Common myeloid progenitor, CD34-positive (primary cell): ENCODE measurements around the gene EHD3.

ENCODE experiments used
- CTCF ChIA-PET: fragments of 350-600 bp; sonication (Branson Sonifier 250); formaldehyde crosslinking; loops from one replicate; lab custom pipeline; 2021; ENCODE audit warnings: antibody characterized with exemption; lab: Charles Lee
- POLR2A ChIA-PET: fragments of 350-600 bp; sonication (Branson Sonifier 250); formaldehyde crosslinking; loops from one replicate; lab custom pipeline; 2021; ENCODE audit warnings: antibody characterized with exemption; lab: Charles Lee
- DNase-seq, 3 donors: peaks; one replicate each; pipeline versions ENCODE4 v3.0.0 to v3.0.0-alpha.2; 2013
- H3K27ac ChIP-seq, 2 experiments: 1 replicate in 1 of 2; 2 replicates in 1 of 2; pipeline ENCODE4 v1.7.0; 2013; ENCODE audit warnings: inconsistent platforms in 2 of 2, low read length in 2 of 2, mild to moderate bottlenecking in 2 of 2, low read depth in 1 of 2, moderate library complexity in 1 of 2; ENCODE audit not compliant: severe bottlenecking in 2 of 2, insufficient read depth in 1 of 2, poor library complexity in 1 of 2
- H3K27me3 ChIP-seq, 5 experiments: replicated peaks in 2 of 5; 1 replicate in 3 of 5; 2 replicates in 2 of 5; pipeline versions ENCODE4 v1.6.1 to v1.7.0; 2013; ENCODE audit warnings: low read length in 4 of 5, mild to moderate bottlenecking in 2 of 5, moderate library complexity in 2 of 5, inconsistent platforms in 1 of 5; ENCODE audit not compliant: insufficient read depth in 5 of 5, control insufficient read depth in 4 of 5
- H3K36me3 ChIP-seq, 4 experiments: 1 replicate in 2 of 4; 2 replicates in 2 of 4; pipeline versions ENCODE4 v1.6.1 to v1.7.0; 2013; ENCODE audit warnings: low read length in 3 of 4, control low read depth in 1 of 4, mild to moderate bottlenecking in 1 of 4; ENCODE audit not compliant: control insufficient read depth in 4 of 4, insufficient read depth in 4 of 4
- H3K4me1 ChIP-seq, 4 experiments: 1 replicate in 3 of 4; 2 replicates in 1 of 4; pipeline versions ENCODE4 v1.6.1 to v1.7.1; 2013; ENCODE audit warnings: low read length in 3 of 4, mild to moderate bottlenecking in 3 of 4, control low read depth in 1 of 4, inconsistent platforms in 1 of 4, moderate library complexity in 1 of 4; ENCODE audit not compliant: control insufficient read depth in 4 of 4, insufficient read depth in 4 of 4; ENCODE audit errors: control extremely low read depth in 1 of 4
- H3K4me3 ChIP-seq, 7 experiments: 1 replicate in 4 of 7; 2 replicates in 3 of 7; pipeline versions ENCODE4 v1.5.1 to v1.7.0; 2013; ENCODE audit warnings: mild to moderate bottlenecking in 7 of 7, low read length in 6 of 7, moderate library complexity in 6 of 7, inconsistent platforms in 2 of 7, low read depth in 2 of 7, control low read depth in 1 of 7; ENCODE audit not compliant: insufficient read depth in 4 of 7, control insufficient read depth in 1 of 7; ENCODE audit errors: extremely low read depth in 1 of 7
- H3K9me3 ChIP-seq, 5 experiments: 1 replicate in 4 of 5; 2 replicates in 1 of 5; pipeline versions ENCODE4 v1.6.1 to v1.7.1; 2013; ENCODE audit warnings: low read length in 4 of 5, mild to moderate bottlenecking in 2 of 5, inconsistent platforms in 1 of 5, low read depth in 1 of 5, moderate library complexity in 1 of 5; ENCODE audit not compliant: control insufficient read depth in 4 of 5, insufficient read depth in 2 of 5; ENCODE audit errors: control extremely low read depth in 1 of 5
- WGBS: methylation state at CpG from one replicate; pipeline ENCODE4 v1.1.5; 2013; ENCODE audit not compliant: insufficient coverage; 5-methylcytosine and 5-hydroxymethylcytosine counted together

The EHD3 gene

DNA sequence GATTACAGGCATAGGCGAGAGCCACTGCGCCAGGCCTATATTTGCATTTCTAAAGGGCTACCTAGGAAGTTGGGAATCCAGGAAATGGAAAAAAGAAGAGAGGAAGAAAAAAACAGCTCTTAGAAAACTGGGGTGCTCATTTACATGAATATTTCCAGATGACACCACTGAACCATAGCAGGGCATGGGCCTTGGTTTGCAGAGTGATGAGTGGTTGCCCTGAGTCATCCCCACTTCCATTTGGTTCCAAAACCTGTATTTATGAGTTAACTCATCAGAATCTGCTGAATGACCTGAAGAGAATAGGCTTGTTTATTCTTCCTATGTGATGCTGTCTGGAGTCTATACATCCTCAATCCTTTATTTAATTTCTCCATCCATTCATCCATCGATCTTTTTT lies 36.2 kb downstream of the EHD3 start:
- DNase-seq, result no peak
- Histone ChIP-seq H3K27me3 (no peaks in the 10 kb centered on the region), H3K4me1 (no peaks in the 10 kb centered on the region), H3K27ac (no peak overlapping the region), H3K4me3 (no peak overlapping the region), H3K36me3 (peaks cover 0 to 9% (median 4%) of the 10 kb centered on the region in 4 experiments), H3K9me3 (no peaks in the 10 kb centered on the region)
- WGBS, result no CpG with 5 or more reads among the region's 3 CpGs
- CTCF ChIA-PET, result interaction anchor here (1.4 kb wide), 1 partner anchor 63 kb away, joined by 3 read pairs; no protein-coding TSS in a partner anchor
- POLR2A ChIA-PET, result no interaction called here

DNA sequence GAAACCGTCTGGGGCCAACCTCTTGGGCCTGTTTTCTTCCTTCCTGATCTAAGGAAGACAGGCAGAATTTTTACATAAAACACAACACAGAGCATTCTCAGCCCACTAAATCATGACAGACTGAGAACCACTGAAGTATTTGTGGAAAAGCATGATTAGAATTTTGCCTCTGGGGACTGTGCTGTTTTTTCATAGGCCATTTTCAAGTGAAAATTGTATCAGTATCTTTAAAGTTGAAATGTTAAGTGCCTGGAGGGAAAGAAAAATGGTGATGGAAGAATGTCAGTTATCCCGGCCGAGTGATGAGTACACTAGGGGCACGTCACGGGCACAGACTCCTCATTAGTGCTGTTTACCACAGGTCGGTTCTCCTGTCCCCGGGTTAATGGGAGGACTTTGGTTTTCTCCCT lies 36.9 kb downstream of the EHD3 start:
- ChIA-PET POLR2A (no interaction called here), CTCF (interaction anchor here (1.4 kb wide), 1 partner anchor 63 kb away, joined by 3 read pairs; no protein-coding TSS in a partner anchor)
- H3K9me3 ChIP-seq, result no peaks in the 10 kb centered on the region
- H3K27me3 ChIP-seq, result no peaks in the 10 kb centered on the region
- WGBS, result 89% methylated on average over 5 of the region's 7 CpGs
- peaks cover 0 to 9% (median 4%) of the 10 kb centered on the region in 4 experiments for H3K36me3 ChIP-seq
- H3K4me3 ChIP-seq, result no peak overlapping the region
- DNase-seq, result no peak
- H3K4me1 ChIP-seq, result no peaks in the 10 kb centered on the region
- no peak overlapping the region for H3K27ac ChIP-seq

DNA sequence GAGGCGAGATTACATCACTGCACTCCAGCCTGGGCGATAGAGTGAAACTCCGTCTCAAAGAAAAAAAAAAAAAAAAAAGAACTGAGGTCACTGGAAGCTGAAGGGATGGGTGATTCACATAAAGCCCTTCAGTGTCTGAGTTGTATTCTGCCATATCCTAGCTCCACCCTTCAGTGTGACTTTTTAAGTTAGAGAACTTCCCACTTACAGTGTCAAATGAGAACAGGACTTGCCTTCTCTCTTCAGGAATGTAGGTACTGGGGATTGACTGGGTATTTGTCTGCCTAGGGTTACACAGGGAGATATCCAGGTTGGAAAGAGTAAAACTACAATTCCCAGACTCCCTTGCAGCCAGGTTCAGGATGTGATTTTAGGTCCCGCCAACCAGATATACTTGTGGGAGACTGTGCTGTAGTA lies 37.9 kb downstream of the EHD3 start:
- no peak for DNase-seq
- 100% methylated on average over 2 of the region's 4 CpGs for WGBS
- Histone ChIP-seq H3K27ac (no peak overlapping the region), H3K4me1 (no peaks in the 10 kb centered on the region), H3K36me3 (peaks cover 0 to 2% (median 0%) of the 10 kb centered on the region in 4 experiments), H3K27me3 (no peaks in the 10 kb centered on the region), H3K9me3 (no peaks in the 10 kb centered on the region), H3K4me3 (no peak overlapping the region)
- ChIA-PET CTCF (no interaction called here), POLR2A (no interaction called here)

DNA sequence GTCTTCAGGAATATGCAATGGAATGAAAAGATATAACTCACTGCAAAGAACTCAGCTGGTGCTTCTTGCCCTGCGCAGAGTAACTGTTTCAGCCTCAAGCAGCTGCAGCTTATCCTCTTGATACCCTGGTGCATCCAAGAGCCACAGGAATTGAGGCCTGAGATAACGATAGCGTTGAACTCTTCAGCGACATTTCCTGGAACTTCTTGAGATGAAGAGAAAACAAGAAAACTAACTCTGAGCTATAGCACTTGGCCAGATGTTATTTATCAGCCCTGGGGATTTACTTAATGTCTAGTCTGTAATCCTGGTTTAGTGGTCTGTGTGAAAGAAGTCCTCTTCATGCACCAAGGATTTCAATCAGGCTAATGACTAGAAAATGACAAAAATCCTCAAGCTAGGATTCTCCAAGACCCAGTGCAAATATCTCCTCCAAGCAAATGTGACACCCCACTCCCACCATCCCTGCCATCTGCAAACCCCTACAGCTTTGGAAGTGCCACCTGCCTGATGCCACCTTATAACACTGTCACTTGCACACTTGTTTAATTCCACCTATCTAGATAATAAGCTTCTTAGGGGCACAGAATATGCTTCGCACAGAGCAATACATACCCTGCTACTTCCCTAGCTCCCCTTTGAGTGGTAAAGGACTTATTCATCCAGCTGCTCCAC lies 40.6 kb downstream of the EHD3 start:
- WGBS, result 96% methylated on average over 2 of the region's 5 CpGs
- no peak overlapping the region for H3K4me3 ChIP-seq
- ChIA-PET POLR2A (interaction anchor here (0.6 kb wide), 1 partner anchor 1129 kb away, joined by 3 read pairs; no protein-coding TSS in a partner anchor), CTCF (interaction anchor here (0.8 to 1.4 kb wide), 3 partner anchors 11 to 21 kb away, joined by 3 read pairs; no protein-coding TSS in a partner anchor)
- H3K36me3 ChIP-seq, result no peaks in the 10 kb centered on the region
- H3K4me1 ChIP-seq, result no peaks in the 10 kb centered on the region
- no peak overlapping the region for H3K27ac ChIP-seq
- H3K27me3 ChIP-seq, result no peaks in the 10 kb centered on the region
- no peak for DNase-seq
- H3K9me3 ChIP-seq, result no peaks in the 10 kb centered on the region

DNA sequence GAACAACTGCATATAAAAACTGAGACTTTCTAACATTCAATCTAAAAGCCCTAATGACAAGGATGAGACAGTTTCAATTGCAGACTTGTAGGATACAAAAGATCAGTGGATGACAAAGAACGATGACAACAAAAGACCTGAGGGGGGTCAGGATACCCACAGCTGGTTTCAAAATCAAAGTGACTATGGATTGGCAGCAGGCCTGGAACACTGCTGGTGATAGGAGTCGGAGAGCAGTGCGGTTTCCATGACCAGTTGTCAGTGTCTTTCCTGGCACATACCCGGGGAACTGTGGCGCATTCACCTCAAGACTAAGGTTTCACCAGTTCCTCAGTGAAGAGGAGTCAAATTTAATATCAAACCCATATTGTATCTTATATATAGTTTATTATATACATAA lies 42.0 kb downstream of the EHD3 start:
- DNase-seq, result no peak
- no peaks in the 10 kb centered on the region for H3K36me3 ChIP-seq
- H3K4me3 ChIP-seq, result no peak overlapping the region
- 100% methylated on average over 3 of the region's 5 CpGs for WGBS
- POLR2A ChIA-PET, result no interaction called here
- H3K9me3 ChIP-seq, result no peaks in the 10 kb centered on the region
- no peak overlapping the region for H3K27ac ChIP-seq
- CTCF ChIA-PET, result no interaction called here
- H3K27me3 ChIP-seq, result no peaks in the 10 kb centered on the region
- H3K4me1 ChIP-seq, result no peaks in the 10 kb centered on the region

DNA sequence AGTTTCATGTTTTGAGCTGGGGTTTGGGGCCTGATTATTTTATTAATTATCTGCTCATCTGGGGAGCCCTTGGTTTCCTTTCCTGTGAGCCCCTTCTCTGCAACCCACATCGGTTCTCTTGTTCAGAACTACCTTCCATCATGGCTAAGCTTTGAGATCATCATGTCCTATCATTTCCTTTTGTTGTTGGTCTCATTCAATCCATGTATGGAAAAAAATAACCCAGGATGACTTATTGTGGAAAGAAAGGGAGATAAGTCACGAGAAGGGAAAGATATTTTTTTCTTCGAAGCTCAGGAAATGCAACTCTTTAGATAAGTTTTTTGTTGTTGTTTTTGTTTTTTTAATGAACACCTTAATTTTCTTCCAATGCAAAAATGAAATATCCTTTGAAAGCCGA lies 43.7 kb downstream of the EHD3 start:
- no peak overlapping the region for H3K4me3 ChIP-seq
- DNase-seq, result no peak
- H3K36me3 ChIP-seq, result no peaks in the 10 kb centered on the region
- CTCF ChIA-PET, result interaction anchor here (0.7 kb wide), 1 partner anchor 12 kb away, joined by 3 read pairs; no protein-coding TSS in a partner anchor
- 70% methylated on average over 2 of the region's 4 CpGs for WGBS
- no peak overlapping the region for H3K27ac ChIP-seq
- H3K9me3 ChIP-seq, result no peaks in the 10 kb centered on the region
- no peaks in the 10 kb centered on the region for H3K27me3 ChIP-seq
- POLR2A ChIA-PET, result no interaction called here
- H3K4me1 ChIP-seq, result no peaks in the 10 kb centered on the region

DNA sequence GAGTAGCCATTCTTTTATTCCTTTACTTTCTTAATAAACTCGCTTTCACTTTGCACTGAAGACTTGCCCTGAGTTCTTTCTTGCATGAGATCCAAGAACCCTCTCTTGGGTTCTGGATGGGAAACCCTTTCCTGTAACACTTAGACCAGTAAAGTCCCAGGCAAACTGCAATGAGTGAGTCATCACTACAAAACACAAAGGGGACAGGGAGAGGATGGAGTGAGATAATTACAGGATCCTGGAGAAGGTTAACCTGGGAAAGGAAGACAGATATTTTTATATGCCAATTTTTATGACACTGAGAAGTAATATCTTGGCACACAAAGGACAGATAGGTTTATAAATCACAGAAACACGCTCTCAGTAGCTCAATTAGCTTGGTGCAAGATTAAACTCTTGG lies 48.7 kb downstream of the EHD3 start:
- DNase-seq, result no peak
- Histone ChIP-seq H3K4me1 (peaks cover 3 to 15% (median 8%) of the 10 kb centered on the region in 4 experiments), H3K36me3 (no peaks in the 10 kb centered on the region), H3K27ac (no peak overlapping the region), H3K27me3 (no peaks in the 10 kb centered on the region), H3K9me3 (no peaks in the 10 kb centered on the region), H3K4me3 (no peak overlapping the region)
- POLR2A ChIA-PET, result no interaction called here
- CTCF ChIA-PET, result no interaction called here
- WGBS, result 97% methylated on average over 2 of the region's 2 CpGs
